Progenitor cell of endocrine pancreas (in vitro differentiated cells): ENCODE data around the gene MTHFSD. TPM values are rescaled to one million over a fixed set of nuclear protein-coding genes. Genes with fewer than 3 reads are reported as not detected.

Experiments used
- DNase-seq: peaks from one replicate; pipeline ENCODE4 v3.0.0; 2021; ENCODE audit warnings: low spot score; ENCODE audit not compliant: unreplicated experiment
- H3K27ac Mint-ChIP-seq: 2 replicates; pipeline ENCODE4 v1.8.0; 2021; ENCODE audit warnings: mild to moderate bottlenecking, moderate library complexity, mixed read lengths
- H3K27me3 Mint-ChIP-seq: 2 replicates; pipeline ENCODE4 v1.8.0; 2021; ENCODE audit warnings: mixed read lengths
- H3K36me3 Mint-ChIP-seq: 2 replicates; pipeline ENCODE4 v1.8.0; 2022; ENCODE audit warnings: mixed read lengths; ENCODE audit not compliant: insufficient read depth
- H3K4me1 Mint-ChIP-seq: 2 replicates; pipeline ENCODE4 v1.8.0; 2021; ENCODE audit warnings: low read depth, mixed read lengths
- H3K4me3 Mint-ChIP-seq: 2 replicates; pipeline ENCODE4 v1.8.0; 2021; ENCODE audit warnings: low read depth, mild to moderate bottlenecking, moderate library complexity, mixed read lengths
- H3K9me3 Mint-ChIP-seq: 2 replicates; pipeline ENCODE4 v1.8.0; 2021; ENCODE audit warnings: low read depth, mixed read lengths
- total RNA-seq: library from RNA; stranded (reverse); gene quantifications from 2 replicates; pipeline ENCODE4 v1.2.1, GENCODE V29; 2021
- TF ChIP-seq, protein P1 (sequence below): fragments of 200-600 bp; sonication (generic); IDR thresholded peaks from one replicate; pipeline ENCODE4 v1.5.0; 2021; ENCODE audit warnings: antibody characterized with exemption, mild to moderate bottlenecking; ENCODE audit not compliant: unreplicated experiment

Gene MTHFSD
- total RNA-seq, 1 donor from 2014 or later = 21.8 TPM

DNA sequence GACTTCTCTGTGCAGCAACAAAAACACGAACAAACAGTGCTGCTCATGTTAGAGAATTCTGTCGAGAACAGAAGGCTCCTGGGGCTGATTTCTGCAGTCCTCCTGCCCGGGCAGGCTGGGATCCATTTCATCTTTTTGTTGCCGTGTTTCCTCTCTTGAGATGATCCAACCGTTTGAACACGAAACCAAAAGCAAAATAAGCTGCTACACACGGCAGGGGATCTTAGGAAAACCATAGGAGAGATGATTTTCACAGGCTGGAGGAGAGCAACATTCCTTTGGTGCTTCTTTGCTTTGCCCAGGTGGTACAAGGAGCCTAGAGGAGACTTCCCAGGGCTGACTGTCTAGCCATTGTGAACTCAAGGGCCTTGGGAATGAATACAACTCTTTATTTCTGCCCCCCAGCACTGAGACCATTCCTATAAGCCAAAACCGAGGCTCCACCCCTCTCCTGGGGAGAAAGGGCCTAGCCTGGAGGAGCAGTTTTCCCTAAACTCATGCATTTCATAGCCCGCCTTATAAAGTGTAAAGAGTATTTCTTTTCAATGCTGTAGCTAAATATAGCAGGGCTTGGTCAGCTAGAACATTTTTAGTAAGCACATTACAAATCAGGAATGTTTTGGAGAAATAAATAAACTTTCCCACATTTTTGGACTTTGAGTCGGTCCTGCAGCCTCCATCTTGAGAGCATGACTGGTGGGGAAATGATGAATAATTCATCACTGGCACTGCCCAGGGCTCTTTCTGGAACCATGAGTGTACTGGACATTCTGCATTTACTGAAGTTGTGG lies 31.0 kb upstream of the MTHFSD start:
- no peaks in the 10 kb centered on the region for H3K36me3 Mint-ChIP-seq
- no peaks in the 10 kb centered on the region for H3K9me3 Mint-ChIP-seq
- no peak for DNase-seq
- H3K27ac Mint-ChIP-seq = no peak overlapping the region
- H3K27me3 Mint-ChIP-seq = peaks cover 60% of the 10 kb centered on the region
- TF ChIP-seq, protein P1, sequence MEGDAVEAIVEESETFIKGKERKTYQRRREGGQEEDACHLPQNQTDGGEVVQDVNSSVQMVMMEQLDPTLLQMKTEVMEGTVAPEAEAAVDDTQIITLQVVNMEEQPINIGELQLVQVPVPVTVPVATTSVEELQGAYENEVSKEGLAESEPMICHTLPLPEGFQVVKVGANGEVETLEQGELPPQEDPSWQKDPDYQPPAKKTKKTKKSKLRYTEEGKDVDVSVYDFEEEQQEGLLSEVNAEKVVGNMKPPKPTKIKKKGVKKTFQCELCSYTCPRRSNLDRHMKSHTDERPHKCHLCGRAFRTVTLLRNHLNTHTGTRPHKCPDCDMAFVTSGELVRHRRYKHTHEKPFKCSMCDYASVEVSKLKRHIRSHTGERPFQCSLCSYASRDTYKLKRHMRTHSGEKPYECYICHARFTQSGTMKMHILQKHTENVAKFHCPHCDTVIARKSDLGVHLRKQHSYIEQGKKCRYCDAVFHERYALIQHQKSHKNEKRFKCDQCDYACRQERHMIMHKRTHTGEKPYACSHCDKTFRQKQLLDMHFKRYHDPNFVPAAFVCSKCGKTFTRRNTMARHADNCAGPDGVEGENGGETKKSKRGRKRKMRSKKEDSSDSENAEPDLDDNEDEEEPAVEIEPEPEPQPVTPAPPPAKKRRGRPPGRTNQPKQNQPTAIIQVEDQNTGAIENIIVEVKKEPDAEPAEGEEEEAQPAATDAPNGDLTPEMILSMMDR = no peak
- H3K4me1 Mint-ChIP-seq = no peaks in the 10 kb centered on the region
- H3K4me3 Mint-ChIP-seq = no peak overlapping the region

DNA sequence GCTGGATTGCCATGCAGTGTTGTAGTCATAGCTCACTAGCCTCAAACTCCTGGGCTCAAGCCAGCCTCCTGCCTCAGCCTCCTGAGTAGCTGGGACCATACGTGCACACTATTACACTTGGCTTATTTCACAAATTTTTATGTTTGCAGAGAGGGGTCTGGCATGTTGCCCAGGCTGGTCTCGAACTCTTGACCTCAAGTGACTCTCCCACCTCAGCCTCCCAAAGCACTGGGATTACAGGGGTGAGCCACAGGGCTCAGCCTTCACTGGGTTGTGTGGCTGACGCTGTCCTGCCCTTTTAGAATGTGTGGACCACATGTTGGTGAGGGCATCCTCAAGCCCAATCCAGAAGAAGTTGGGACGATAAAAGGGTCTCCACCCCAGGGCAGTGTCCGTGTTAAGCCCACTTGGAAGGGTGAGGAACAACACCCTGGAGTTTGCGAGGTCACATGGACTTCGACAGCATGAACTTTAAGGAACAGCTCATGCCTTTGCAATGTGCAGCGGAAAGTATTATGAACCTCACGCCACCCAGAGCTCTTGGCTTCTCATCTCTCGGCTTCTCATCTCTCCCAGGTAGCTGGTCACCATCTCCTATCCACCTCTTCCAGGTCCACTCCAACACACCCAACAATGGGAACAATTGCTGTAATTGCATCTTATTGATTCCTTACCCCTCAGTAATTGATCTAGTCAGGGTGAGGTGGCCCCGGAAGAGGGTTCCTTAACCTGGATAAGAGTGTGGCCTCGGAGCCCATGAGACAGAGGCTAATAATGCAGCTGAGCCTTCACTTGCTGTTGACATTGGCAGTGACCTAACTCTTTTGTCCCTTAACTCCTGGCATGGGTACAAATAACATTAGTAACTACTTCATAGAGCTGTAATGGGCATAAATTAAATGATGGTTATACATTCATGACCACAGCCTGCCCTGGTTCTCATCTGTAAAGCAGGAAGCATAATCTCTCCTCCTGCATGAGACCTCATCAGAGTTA lies 30.0 kb upstream of the MTHFSD start:
- Mint-ChIP-seq H3K4me3 (no peak overlapping the region), H3K27ac (no peak overlapping the region), H3K4me1 (no peaks in the 10 kb centered on the region), H3K27me3 (peaks cover 63% of the 10 kb centered on the region), H3K9me3 (no peaks in the 10 kb centered on the region), H3K36me3 (no peaks in the 10 kb centered on the region)
- TF ChIP-seq, protein P1 = no peak
- DNase-seq = no peak

DNA sequence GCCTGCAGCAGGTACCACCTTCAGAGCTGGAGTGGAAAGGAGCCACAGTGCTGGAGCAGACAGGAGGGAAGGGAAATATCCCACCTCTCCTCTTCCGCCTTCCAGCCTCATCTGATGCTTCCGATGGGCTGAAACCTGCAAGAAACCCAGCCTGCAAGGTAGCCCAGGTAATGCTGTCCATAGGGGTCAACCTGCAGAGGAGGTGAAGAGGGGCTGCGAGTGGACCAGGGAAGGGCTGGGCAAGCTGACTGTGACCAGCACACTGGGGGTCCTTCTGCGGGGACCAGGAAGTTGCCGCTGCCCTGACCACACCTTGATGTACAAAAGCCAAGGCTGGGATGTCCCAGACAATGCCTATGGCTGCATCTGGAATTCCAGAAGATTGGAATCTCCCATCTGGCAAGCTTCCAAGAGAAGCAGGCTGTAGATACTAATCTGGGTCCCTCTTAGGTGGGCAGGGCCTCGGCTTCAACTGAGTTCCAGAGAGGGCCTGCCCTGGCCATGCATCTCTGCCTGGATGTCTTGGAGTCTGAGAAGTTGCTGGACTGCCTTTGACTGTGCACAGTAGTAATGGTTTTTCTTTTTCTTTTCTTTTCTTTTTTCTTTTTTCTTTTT lies 29.1 kb upstream of the MTHFSD start:
- DNase-seq = no peak
- TF ChIP-seq, protein P1 = no peak
- Mint-ChIP-seq H3K9me3 (no peaks in the 10 kb centered on the region), H3K27ac (no peak overlapping the region), H3K4me1 (peaks cover 3% of the 10 kb centered on the region), H3K27me3 (peaks cover 61% of the 10 kb centered on the region), H3K4me3 (no peak overlapping the region), H3K36me3 (no peaks in the 10 kb centered on the region)

DNA sequence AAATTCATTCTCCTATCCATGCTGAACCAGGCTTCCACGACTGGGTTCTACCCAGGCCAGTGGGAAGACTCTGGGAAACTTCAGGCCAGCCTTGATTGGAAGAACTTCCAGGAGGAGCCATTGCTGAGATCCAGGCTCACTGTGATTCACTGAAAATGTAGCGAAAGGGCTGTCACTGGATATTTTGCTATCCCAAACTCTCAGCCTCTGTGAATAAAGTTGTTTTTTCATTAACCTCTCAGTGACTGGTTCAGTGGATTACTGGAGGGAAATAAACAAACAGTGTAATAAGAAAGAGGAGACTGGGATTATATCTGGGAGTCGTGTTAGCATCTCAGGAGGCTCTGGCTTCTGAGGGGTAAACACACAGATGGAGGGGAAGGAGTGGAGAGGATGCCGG lies 26.4 kb upstream of the MTHFSD start:
- Mint-ChIP-seq H3K4me1 (peaks cover 11% of the 10 kb centered on the region), H3K27me3 (peaks cover 79% of the 10 kb centered on the region), H3K9me3 (no peaks in the 10 kb centered on the region), H3K4me3 (no peak overlapping the region), H3K36me3 (no peaks in the 10 kb centered on the region), H3K27ac (no peak overlapping the region)
- TF ChIP-seq, protein P1 = no peak
- DNase-seq = no peak

DNA sequence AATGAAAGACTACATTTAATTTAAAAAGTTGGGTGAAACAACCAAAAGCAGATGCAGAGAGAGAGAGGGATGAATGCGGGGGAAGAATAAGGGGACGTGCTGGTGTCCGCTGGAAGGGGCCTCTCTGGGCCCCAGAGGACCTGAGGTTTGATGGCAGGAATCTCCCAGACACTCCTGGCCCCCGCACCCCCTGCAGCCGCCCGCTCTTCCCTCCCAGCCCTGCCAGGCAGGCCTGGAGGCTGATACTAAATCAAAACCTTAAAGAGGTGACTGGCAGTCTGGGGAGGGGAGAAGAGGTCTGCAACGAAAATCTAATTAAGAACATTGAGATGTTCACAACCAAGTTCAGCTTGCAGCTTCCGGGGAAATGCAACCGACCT lies 25.7 kb upstream of the MTHFSD start:
- Mint-ChIP-seq H3K9me3 (no peaks in the 10 kb centered on the region), H3K36me3 (no peaks in the 10 kb centered on the region), H3K4me3 (no peak overlapping the region), H3K27ac (no peak overlapping the region), H3K4me1 (peaks cover 15% of the 10 kb centered on the region), H3K27me3 (peaks cover 83% of the 10 kb centered on the region)
- DNase-seq = no peak
- TF ChIP-seq, protein P1 = no peak
